BE2C (cell line): ENCODE results near the gene LANCL1.
A peak's percentile ranks its signal among the peaks of the same experiment; 100 is the strongest.
"Not testable (repeated sequence)": the region's sequence is repeated elsewhere in the genome, so short reads cannot be mapped to it uniquely, and the experiment has no call there.

ENCODE experiments used
- DNase-seq: peaks from one replicate; pipeline ENCODE4 v3.0.0-alpha.2; 2020
- H3K27me3 ChIP-seq: fragments of 250-450 bp; sonication (Bioruptor Pico); 2 replicates; pipeline ENCODE4 v1.5.1; 2020; ENCODE audit warnings: mild to moderate bottlenecking
- H3K36me3 ChIP-seq: fragments of 250-450 bp; sonication (Bioruptor Pico); 2 replicates; pipeline ENCODE4 v1.5.1; 2020; ENCODE audit warnings: mild to moderate bottlenecking
- H3K4me1 ChIP-seq: fragments of 250-450 bp; sonication (Bioruptor Pico); 2 replicates; pipeline ENCODE4 v1.5.1; 2020
- H3K4me3 ChIP-seq: 2 replicates; pipeline ENCODE4 v1.5.1; 2011; ENCODE audit warnings: low read depth, low read length
- H3K9me3 ChIP-seq: fragments of 250-450 bp; sonication (Bioruptor Pico); 2 replicates; pipeline ENCODE4 v1.5.1; 2020
- TF ChIP-seq, protein P1 (sequence below): IDR thresholded peaks from 2 replicates; pipeline ENCODE4 v1.5.1; 2012; ENCODE audit warnings: mild to moderate bottlenecking, low read depth, low read length

Gene LANCL1

DNA sequence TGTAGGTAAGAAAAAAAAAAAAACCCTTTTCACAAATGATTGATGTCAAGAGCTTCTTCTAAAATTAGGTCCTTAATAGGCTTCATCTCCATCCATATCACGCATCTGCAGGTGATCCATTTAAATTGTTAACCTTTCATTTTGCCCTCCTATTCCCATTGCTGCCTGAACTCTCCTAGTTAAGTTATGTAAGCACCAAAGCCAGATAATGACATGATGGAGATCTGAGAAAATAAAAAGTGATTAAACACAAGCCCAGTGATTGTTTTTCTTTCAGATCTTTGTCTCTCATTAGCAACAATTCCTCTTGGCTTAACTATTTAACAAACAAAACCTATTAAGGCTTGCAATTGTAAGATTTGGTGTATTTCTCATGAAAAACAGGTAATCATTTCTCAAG, 20.0 kb downstream of the LANCL1 start:
- H3K4me1 ChIP-seq = peaks cover 15% of the 10 kb centered on the region
- no peaks in the 10 kb centered on the region for H3K27me3 ChIP-seq
- DNase-seq = no peak
- peaks cover 6% of the 10 kb centered on the region for H3K36me3 ChIP-seq
- no peak overlapping the region for H3K4me3 ChIP-seq
- no peaks in the 10 kb centered on the region for H3K9me3 ChIP-seq
- TF ChIP-seq, protein P1, sequence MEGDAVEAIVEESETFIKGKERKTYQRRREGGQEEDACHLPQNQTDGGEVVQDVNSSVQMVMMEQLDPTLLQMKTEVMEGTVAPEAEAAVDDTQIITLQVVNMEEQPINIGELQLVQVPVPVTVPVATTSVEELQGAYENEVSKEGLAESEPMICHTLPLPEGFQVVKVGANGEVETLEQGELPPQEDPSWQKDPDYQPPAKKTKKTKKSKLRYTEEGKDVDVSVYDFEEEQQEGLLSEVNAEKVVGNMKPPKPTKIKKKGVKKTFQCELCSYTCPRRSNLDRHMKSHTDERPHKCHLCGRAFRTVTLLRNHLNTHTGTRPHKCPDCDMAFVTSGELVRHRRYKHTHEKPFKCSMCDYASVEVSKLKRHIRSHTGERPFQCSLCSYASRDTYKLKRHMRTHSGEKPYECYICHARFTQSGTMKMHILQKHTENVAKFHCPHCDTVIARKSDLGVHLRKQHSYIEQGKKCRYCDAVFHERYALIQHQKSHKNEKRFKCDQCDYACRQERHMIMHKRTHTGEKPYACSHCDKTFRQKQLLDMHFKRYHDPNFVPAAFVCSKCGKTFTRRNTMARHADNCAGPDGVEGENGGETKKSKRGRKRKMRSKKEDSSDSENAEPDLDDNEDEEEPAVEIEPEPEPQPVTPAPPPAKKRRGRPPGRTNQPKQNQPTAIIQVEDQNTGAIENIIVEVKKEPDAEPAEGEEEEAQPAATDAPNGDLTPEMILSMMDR = no peak

DNA sequence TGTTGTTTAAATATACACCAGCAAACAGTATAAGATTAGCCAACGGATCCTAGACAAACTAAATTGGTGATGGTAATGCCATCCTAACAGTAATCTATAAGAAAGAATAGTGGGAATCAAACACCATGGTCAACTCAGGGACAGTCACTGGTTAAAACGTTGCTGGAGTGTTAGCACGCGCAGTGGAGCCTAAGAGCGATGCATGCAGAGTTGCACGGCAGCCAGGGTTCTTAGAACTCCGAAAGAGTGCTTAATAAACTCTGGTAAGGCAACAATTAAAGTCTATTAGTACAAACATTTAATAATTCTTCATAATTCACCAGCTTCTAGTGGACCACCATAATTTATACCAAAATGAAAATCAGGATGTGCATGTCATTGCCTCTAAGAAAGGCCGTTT, 22.2 kb downstream of the LANCL1 start:
- no peak for DNase-seq
- peaks cover 15% of the 10 kb centered on the region for H3K4me1 ChIP-seq
- peaks cover 7% of the 10 kb centered on the region for H3K36me3 ChIP-seq
- TF ChIP-seq, protein P1 = no peak
- no peaks in the 10 kb centered on the region for H3K27me3 ChIP-seq
- no peaks in the 10 kb centered on the region; the same call in 1 of the 2 replicates for H3K9me3 ChIP-seq
- no peak overlapping the region for H3K4me3 ChIP-seq

DNA sequence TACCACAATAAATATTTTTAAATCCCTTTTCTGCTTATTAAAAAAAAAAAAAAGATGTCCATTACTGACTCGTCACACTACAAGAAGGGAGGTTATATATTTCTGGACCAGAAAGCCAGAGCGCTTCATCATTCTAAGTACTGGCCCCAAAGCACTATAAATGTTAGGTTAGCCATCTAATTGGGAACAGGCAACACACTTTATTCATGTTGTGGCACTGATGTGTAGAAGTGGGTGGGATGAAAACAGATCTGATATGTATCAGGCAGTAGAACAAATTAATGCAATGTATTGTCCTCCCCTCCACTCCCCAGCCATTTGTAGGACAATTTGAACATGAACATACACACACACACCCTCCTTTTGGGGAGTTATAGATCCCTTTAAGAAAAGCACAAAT, 24.4 kb downstream of the LANCL1 start:
- no peaks in the 10 kb centered on the region; the same call in 1 of the 2 replicates for H3K9me3 ChIP-seq
- TF ChIP-seq, protein P1 = no peak
- H3K36me3 ChIP-seq = peaks cover 7% of the 10 kb centered on the region

DNA sequence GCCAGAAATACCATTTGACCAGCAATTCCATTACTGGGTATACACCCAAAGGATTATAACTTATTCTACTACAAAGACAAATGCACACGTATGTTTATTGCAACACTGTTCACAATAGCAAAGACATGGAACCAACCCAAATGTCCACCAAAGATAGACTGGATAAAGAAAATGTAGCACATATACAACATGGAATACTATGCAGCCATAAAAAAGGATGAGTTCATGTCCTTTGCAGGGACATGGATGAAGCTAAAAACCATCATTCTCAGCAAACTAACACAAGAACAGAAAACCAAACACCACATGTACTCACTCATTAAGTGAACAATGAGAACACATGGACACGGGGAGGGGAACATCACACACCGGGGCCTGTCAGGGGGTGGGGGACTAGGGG, 25.6 kb downstream of the LANCL1 start:
- not testable (repeated sequence) for DNase-seq, H3K9me3 ChIP-seq, H3K4me1 ChIP-seq, H3K4me3 ChIP-seq, H3K27me3 ChIP-seq, H3K36me3 ChIP-seq

More for the DNA sequence above, 24.4 kb downstream of the LANCL1 start:
- no peaks in the 10 kb centered on the region for H3K27me3 ChIP-seq
- no peak overlapping the region for H3K4me3 ChIP-seq
- no peak for DNase-seq
- H3K4me1 ChIP-seq = peaks cover 15% of the 10 kb centered on the region

DNA sequence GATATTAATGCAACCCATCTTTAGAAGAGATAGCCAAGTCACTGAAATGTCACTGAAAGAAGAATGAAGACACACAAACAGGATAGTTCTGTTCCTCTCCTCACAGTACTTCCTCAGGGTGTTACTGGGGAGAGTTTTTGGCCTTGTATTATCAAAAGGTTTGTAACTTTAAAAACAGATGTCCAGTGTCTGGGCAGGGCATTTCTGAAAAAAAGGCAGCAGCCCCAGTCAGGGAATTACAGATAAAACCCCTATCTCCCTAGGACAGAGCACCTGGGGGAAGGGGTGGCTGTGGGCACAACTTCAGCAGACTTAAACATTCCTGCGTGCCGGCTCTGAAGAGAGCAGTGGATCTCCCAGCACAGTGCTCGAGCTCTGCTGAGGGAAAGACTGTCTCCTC, 30.8 kb downstream of the LANCL1 start:
- Histone ChIP-seq H3K27me3 (no peaks in the 10 kb centered on the region), H3K9me3 (no peaks in the 10 kb centered on the region; the same call in 1 of the 2 replicates), H3K4me3 (no peak overlapping the region), H3K4me1 (peaks cover 4% of the 10 kb centered on the region; the same call in 1 of the 2 replicates), H3K36me3 (peaks cover under 1% of the 10 kb centered on the region)
- no peak for DNase-seq
- TF ChIP-seq, protein P1 = 0 out of 2 replicates have a peak, but pooled peaks have one; percentile 3

DNA sequence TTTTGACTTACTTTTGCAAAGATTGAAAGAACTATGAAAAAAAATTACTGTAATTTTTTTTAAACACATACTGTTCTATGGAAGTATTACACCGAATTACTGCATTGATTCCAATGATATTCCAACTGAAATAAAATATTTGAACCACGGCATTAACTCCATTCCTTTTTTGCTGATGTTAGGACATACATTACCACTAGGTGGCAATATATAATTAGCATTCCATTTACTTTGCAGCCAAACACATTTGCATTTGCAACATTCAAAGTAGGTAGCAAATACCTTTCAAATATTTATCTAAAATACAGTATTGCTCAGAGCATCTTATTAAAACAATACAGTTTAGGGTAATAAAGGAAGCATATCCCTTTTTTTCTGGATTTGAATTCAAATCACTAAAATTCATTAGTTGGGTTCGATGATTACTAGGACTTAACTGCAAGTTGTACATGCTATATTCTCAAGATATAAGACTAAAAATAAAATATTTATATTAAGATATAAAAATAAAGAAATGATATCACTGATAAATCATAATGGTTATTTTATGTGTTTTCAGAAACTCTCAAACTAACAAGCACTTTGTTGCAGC, 31.3 kb downstream of the LANCL1 start:
- no peaks in the 10 kb centered on the region for H3K27me3 ChIP-seq
- DNase-seq = no peak
- H3K9me3 ChIP-seq = no peaks in the 10 kb centered on the region
- no peak overlapping the region for H3K4me3 ChIP-seq
- no peaks in the 10 kb centered on the region for H3K36me3 ChIP-seq
- peaks cover 4% of the 10 kb centered on the region; the same call in 1 of the 2 replicates for H3K4me1 ChIP-seq
- TF ChIP-seq, protein P1 = peak; percentile 60
